Ishikawa (cell line): ENCODE results near the gene MPL.

Experiments used
- CEBPB ChIP-seq: IDR thresholded peaks from 2 replicates; pipeline ENCODE4 v1.6.1; 2012
- EGR1 ChIP-seq: IDR thresholded peaks from 2 replicates; pipeline ENCODE4 v1.6.1; 2012
- EP300 ChIP-seq: IDR thresholded peaks from 2 replicates; pipeline ENCODE4 v1.6.1; 2012; ENCODE audit warnings: borderline replicate concordance
- MAX ChIP-seq: IDR thresholded peaks from 2 replicates; pipeline ENCODE4 v1.6.1; 2012
- RAD21 ChIP-seq: IDR thresholded peaks from 2 replicates; pipeline ENCODE4 v1.6.1; 2012; ENCODE audit warnings: low read depth
- TAF1 ChIP-seq: IDR thresholded peaks from 2 replicates; pipeline ENCODE4 v1.6.1; 2012; ENCODE audit warnings: low read depth, mild to moderate bottlenecking
- TCF12 ChIP-seq: IDR thresholded peaks from 2 replicates; pipeline ENCODE4 v1.6.1; 2012; ENCODE audit warnings: low read depth
- TEAD4 ChIP-seq: IDR thresholded peaks from 2 replicates; pipeline ENCODE4 v1.6.1; 2012
- USF1 ChIP-seq: IDR thresholded peaks from 2 replicates; pipeline ENCODE4 v1.6.1; 2012
- ZBTB7A ChIP-seq: IDR thresholded peaks from 2 replicates; pipeline ENCODE4 v1.6.1; 2012; ENCODE audit warnings: low read depth
- TF ChIP-seq, protein P1 (sequence below): IDR thresholded peaks from 2 replicates; pipeline ENCODE4 v1.6.1; 2012; ENCODE audit warnings: low read depth, mild to moderate bottlenecking

DNA sequence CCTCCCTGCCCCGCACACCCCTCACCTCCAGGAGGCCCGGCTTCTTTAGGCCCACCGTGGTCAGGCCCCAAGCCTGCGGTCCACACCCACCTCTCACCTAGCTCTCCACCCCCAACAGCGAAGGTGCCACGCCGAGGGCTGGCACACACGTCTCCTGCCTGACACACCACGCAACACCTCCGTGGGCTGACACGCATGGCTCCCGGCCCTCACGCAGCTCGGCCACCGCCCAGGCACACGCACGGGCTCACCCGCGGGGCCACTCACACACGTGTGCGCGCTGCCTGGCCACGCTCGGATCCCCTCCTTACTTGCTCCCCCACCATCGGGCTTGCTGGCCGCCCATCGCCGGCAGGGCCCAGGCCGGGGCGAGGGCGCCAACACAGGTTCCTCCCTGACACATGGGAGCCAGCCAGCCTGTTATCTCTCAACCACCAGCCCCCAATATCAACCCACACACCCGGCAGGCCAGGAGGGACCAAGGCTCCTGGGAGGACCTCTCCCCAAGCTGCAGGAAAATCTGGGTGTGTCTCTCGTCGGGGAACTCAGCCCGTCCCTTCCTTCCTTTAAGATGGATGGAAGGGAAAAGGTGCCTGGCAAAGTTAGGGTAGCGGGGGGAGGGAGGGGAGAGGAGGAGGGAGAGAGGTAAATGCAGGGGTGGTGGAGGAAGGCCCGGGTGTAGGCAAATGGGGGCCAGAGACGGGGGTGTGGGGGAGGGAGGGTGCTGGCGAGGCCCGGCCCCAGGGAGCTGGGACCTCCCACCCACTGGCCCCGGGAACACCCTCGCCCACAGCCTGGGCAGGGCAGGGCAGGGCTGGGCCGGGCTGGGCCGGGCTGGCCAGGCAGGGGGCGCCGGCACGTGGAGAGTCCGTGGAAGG, 29.6 kb downstream of the MPL start:
- TF ChIP-seq EP300, result 0 out of 2 replicates have a peak, but pooled peaks have one; percentile 5
- no peak for TF ChIP-seq TEAD4
- TF ChIP-seq TAF1, result no peak
- TF ChIP-seq, protein P1, sequence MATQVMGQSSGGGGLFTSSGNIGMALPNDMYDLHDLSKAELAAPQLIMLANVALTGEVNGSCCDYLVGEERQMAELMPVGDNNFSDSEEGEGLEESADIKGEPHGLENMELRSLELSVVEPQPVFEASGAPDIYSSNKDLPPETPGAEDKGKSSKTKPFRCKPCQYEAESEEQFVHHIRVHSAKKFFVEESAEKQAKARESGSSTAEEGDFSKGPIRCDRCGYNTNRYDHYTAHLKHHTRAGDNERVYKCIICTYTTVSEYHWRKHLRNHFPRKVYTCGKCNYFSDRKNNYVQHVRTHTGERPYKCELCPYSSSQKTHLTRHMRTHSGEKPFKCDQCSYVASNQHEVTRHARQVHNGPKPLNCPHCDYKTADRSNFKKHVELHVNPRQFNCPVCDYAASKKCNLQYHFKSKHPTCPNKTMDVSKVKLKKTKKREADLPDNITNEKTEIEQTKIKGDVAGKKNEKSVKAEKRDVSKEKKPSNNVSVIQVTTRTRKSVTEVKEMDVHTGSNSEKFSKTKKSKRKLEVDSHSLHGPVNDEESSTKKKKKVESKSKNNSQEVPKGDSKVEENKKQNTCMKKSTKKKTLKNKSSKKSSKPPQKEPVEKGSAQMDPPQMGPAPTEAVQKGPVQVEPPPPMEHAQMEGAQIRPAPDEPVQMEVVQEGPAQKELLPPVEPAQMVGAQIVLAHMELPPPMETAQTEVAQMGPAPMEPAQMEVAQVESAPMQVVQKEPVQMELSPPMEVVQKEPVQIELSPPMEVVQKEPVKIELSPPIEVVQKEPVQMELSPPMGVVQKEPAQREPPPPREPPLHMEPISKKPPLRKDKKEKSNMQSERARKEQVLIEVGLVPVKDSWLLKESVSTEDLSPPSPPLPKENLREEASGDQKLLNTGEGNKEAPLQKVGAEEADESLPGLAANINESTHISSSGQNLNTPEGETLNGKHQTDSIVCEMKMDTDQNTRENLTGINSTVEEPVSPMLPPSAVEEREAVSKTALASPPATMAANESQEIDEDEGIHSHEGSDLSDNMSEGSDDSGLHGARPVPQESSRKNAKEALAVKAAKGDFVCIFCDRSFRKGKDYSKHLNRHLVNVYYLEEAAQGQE, result no peak
- no peak for TF ChIP-seq RAD21
- peak; percentile 75 for TF ChIP-seq MAX
- TF ChIP-seq USF1, result no peak
- no peak for TF ChIP-seq CEBPB
- TF ChIP-seq TCF12, result no peak
- TF ChIP-seq EGR1, result no peak; the same call in 1 of the 2 replicates
- 0 out of 2 replicates have a peak, but pooled peaks have one; percentile 16 for TF ChIP-seq ZBTB7A
